Loucy (cell line): ENCODE results near the gene TBX10.

Experiments
- H2AFZ ChIP-seq: fragments of 200-600 bp; sonication (generic); 2 replicates; pipeline ENCODE4 v1.6.0; 2016; ENCODE audit warnings: antibody characterized with exemption, mild to moderate bottlenecking, low read length, moderate library complexity
- H3F3A ChIP-seq: fragments of 200-600 bp; 2 replicates; pipeline ENCODE4 v1.6.0; 2016; ENCODE audit warnings: antibody characterized with exemption, low read depth, mild to moderate bottlenecking
- H3K27me3 ChIP-seq: fragments of 200-600 bp; sonication (generic); 2 replicates; pipeline ENCODE4 v1.6.1; 2014; ENCODE audit warnings: low read length, mild to moderate bottlenecking; ENCODE audit not compliant: insufficient read depth, poor library complexity, severe bottlenecking
- H3K36me3 ChIP-seq: fragments of 200-600 bp; sonication (generic); 2 replicates; pipeline ENCODE4 v1.6.1; 2016; ENCODE audit warnings: low read length; ENCODE audit not compliant: insufficient read depth
- H3K4me1 ChIP-seq: fragments of 200-600 bp; sonication (generic); 2 replicates; pipeline ENCODE4 v1.5.1; 2014; ENCODE audit warnings: low read length, mild to moderate bottlenecking; ENCODE audit not compliant: insufficient read depth, poor library complexity, severe bottlenecking
- H3K4me2 ChIP-seq: fragments of 200-600 bp; sonication (generic); 2 replicates; pipeline ENCODE4 v1.6.0; 2014; ENCODE audit warnings: antibody characterized with exemption, low read length, low read depth, mild to moderate bottlenecking; ENCODE audit not compliant: poor library complexity, severe bottlenecking
- H3K4me3 ChIP-seq: fragments of 200-600 bp; sonication (generic); 2 replicates; pipeline ENCODE4 v1.5.1; 2014; ENCODE audit warnings: low read length, mild to moderate bottlenecking, mixed read lengths; ENCODE audit not compliant: poor library complexity, severe bottlenecking
- H3K79me2 ChIP-seq: fragments of 200-600 bp; sonication (generic); 2 replicates; pipeline ENCODE4 v1.6.1; 2014; ENCODE audit warnings: low read length; ENCODE audit not compliant: insufficient read depth
- H3K9ac ChIP-seq: fragments of 200-600 bp; sonication (generic); 2 replicates; pipeline ENCODE4 v1.6.0; 2014; ENCODE audit warnings: mild to moderate bottlenecking, low read depth, low read length, moderate library complexity; ENCODE audit not compliant: poor library complexity, severe bottlenecking
- H3K9me2 ChIP-seq: fragments of 200-600 bp; sonication (generic); replicated peaks from 2 replicates; pipeline ENCODE4 v1.6.1; 2016; ENCODE audit warnings: low read depth, low read length, mixed read lengths
- H3K9me3 ChIP-seq: fragments of 200-600 bp; sonication (generic); 2 replicates; pipeline ENCODE4 v1.6.1; 2014; ENCODE audit warnings: mild to moderate bottlenecking, antibody characterized with exemption, low read length, low read depth; ENCODE audit not compliant: insufficient read depth
- H4K20me1 ChIP-seq: fragments of 200-600 bp; sonication (generic); 2 replicates; pipeline ENCODE4 v1.6.0; 2014; ENCODE audit warnings: antibody characterized with exemption, low read length, mild to moderate bottlenecking; ENCODE audit not compliant: insufficient read depth, poor library complexity, severe bottlenecking
- EZH2phosphoT487 ChIP-seq: fragments of 200-600 bp; IDR thresholded peaks from 2 replicates; pipeline ENCODE4 v1.6.1; 2018; ENCODE audit warnings: antibody characterized with exemption, mild to moderate bottlenecking, moderate library complexity, borderline replicate concordance
- TF ChIP-seq, protein P1 (sequence below): fragments of 200-600 bp; sonication (generic); conservative IDR thresholded peaks from 2 replicates; pipeline ENCODE4 v1.5.1; 2014; ENCODE audit warnings: mild to moderate bottlenecking, antibody characterized with exemption, low read length

Gene TBX10

DNA sequence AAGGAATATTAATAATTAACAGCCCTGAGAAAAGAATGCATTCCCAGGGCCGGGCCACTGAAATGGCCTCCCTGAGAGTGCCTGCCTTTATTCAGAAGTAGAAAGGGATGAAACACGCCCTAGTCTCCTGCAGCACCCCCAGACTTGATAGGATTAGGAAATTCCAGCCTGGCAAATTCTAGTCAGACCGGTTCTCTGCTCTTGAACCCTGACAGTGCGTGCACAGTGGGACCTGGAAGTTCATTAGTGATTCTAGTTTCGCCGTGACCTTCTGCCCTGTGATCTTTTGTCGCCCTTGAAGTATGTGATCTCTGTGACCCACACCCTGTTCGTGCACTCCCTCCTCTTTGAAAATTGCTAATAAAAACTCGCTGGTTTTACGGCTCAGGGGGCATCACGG, 58.1 kb downstream of the TBX10 start:
- TF ChIP-seq, protein P1, sequence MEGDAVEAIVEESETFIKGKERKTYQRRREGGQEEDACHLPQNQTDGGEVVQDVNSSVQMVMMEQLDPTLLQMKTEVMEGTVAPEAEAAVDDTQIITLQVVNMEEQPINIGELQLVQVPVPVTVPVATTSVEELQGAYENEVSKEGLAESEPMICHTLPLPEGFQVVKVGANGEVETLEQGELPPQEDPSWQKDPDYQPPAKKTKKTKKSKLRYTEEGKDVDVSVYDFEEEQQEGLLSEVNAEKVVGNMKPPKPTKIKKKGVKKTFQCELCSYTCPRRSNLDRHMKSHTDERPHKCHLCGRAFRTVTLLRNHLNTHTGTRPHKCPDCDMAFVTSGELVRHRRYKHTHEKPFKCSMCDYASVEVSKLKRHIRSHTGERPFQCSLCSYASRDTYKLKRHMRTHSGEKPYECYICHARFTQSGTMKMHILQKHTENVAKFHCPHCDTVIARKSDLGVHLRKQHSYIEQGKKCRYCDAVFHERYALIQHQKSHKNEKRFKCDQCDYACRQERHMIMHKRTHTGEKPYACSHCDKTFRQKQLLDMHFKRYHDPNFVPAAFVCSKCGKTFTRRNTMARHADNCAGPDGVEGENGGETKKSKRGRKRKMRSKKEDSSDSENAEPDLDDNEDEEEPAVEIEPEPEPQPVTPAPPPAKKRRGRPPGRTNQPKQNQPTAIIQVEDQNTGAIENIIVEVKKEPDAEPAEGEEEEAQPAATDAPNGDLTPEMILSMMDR: no peak
- no peak for TF ChIP-seq EZH2phosphoT487
- peaks cover 7% of the 10 kb centered on the region for H3K27me3 ChIP-seq
- no peaks in the 10 kb centered on the region; the same call in 1 of the 2 replicates for H3F3A ChIP-seq
- no peak overlapping the region for H3K4me3 ChIP-seq
- H3K79me2 ChIP-seq: peaks cover 39% of the 10 kb centered on the region
- no peak overlapping the region for H3K4me2 ChIP-seq
- H3K4me1 ChIP-seq: peaks cover 54% of the 10 kb centered on the region
- no peaks in the 10 kb centered on the region for H3K9me2 ChIP-seq
- H3K36me3 ChIP-seq: peaks cover 20% of the 10 kb centered on the region; the same call in 1 of the 2 replicates
- H3K9ac ChIP-seq: no peak overlapping the region
- peaks cover 28% of the 10 kb centered on the region for H4K20me1 ChIP-seq
- H3K9me3 ChIP-seq: no peaks in the 10 kb centered on the region
- no peak overlapping the region for H2AFZ ChIP-seq
